H9 (cell line): ENCODE measurements around the gene MAN1B1. TPM values are rescaled to one million over a fixed set of nuclear protein-coding genes. Genes with fewer than 3 reads are reported as not detected.
A peak's percentile ranks its signal among the peaks of the same experiment; 100 is the strongest.

Experiments
- DNase-seq: peaks from one replicate; pipeline ENCODE4 v3.0.0-alpha.2; 2017
- H2AFZ ChIP-seq: one replicate; pipeline ENCODE4 v1.6.1; 2013; ENCODE audit warnings: mild to moderate bottlenecking, low read length, control low read depth, moderate library complexity
- H2AK5ac ChIP-seq: 2 replicates; pipeline ENCODE4 v1.6.1; 2013; ENCODE audit warnings: low read length, control low read depth, mixed read lengths; ENCODE audit not compliant: insufficient read length
- H2BK120ac ChIP-seq: one replicate; pipeline ENCODE4 v1.6.1; 2013; ENCODE audit warnings: low read depth, mild to moderate bottlenecking, low read length, control low read depth, inconsistent platforms; ENCODE audit not compliant: poor library complexity, severe bottlenecking
- H2BK12ac ChIP-seq: 2 replicates; pipeline ENCODE4 v1.6.1; 2013; ENCODE audit warnings: low read length, control low read depth, mixed read lengths, low read depth; ENCODE audit not compliant: insufficient read length
- H2BK15ac ChIP-seq: 2 replicates; pipeline ENCODE4 v1.6.1; 2013; ENCODE audit warnings: low read depth, low read length, control low read depth
- H2BK20ac ChIP-seq: one replicate; pipeline ENCODE4 v1.6.1; 2013; ENCODE audit warnings: low read depth, mild to moderate bottlenecking, low read length, control low read depth, inconsistent platforms; ENCODE audit not compliant: poor library complexity, severe bottlenecking
- H2BK5ac ChIP-seq: 2 replicates; pipeline ENCODE4 v1.6.1; 2013; ENCODE audit warnings: low read length, control low read depth, mixed read lengths; ENCODE audit not compliant: insufficient read length
- H3K14ac ChIP-seq: 2 replicates; pipeline ENCODE4 v1.6.1; 2013; ENCODE audit warnings: low read length, control low read depth; ENCODE audit not compliant: insufficient read depth
- H3K18ac ChIP-seq: 2 replicates; pipeline ENCODE4 v1.6.1; 2013; ENCODE audit warnings: low read depth, mild to moderate bottlenecking, mixed read lengths, low read length, control low read depth; ENCODE audit not compliant: insufficient read length
- H3K23ac ChIP-seq: 2 replicates; pipeline ENCODE4 v1.6.1; 2013; ENCODE audit warnings: low read length, control low read depth, mixed read lengths, low read depth; ENCODE audit not compliant: insufficient read length
- H3K23me2 ChIP-seq: 2 replicates; pipeline ENCODE4 v1.6.1; 2013; ENCODE audit warnings: low read depth, mild to moderate bottlenecking, mixed read lengths, low read length, control low read depth; ENCODE audit not compliant: insufficient read length, poor library complexity, severe bottlenecking
- H3K27ac ChIP-seq: 2 replicates; pipeline ENCODE4 v1.5.1; 2013; ENCODE audit warnings: low read length, control low read depth, mixed read lengths, low read depth; ENCODE audit not compliant: insufficient read length
- H3K27me3 ChIP-seq: 2 replicates; pipeline ENCODE4 v1.6.1; 2013; ENCODE audit warnings: low read length, control low read depth, inconsistent platforms; ENCODE audit not compliant: insufficient read depth
- H3K4ac ChIP-seq: 2 replicates; pipeline ENCODE4 v1.6.1; 2013; ENCODE audit warnings: low read depth, mild to moderate bottlenecking, control low read depth, inconsistent platforms, low read length, moderate library complexity
- H3K4me1 ChIP-seq: 2 replicates; pipeline ENCODE4 v1.6.1; 2013; ENCODE audit warnings: low read length, control low read depth, inconsistent platforms; ENCODE audit not compliant: insufficient read depth
- H3K4me2 ChIP-seq: 2 replicates; pipeline ENCODE4 v1.6.1; 2013; ENCODE audit warnings: low read length, control low read depth, mixed read lengths; ENCODE audit not compliant: insufficient read length, insufficient read depth
- H3K56ac ChIP-seq: 2 replicates; pipeline ENCODE4 v1.6.1; 2013; ENCODE audit warnings: low read depth, mild to moderate bottlenecking, mixed read lengths, low read length, control low read depth; ENCODE audit not compliant: insufficient read length
- H3K79me1 ChIP-seq: 2 replicates; pipeline ENCODE4 v1.6.1; 2013; ENCODE audit warnings: low read depth, mild to moderate bottlenecking, moderate library complexity, low read length, control low read depth, inconsistent platforms; ENCODE audit not compliant: insufficient read depth, poor library complexity, severe bottlenecking
- H3K79me2 ChIP-seq: 2 replicates; pipeline ENCODE4 v1.6.1; 2013; ENCODE audit warnings: low read length, control low read depth, inconsistent platforms; ENCODE audit not compliant: insufficient read depth
- H3K9ac ChIP-seq: 2 replicates; pipeline ENCODE4 v1.6.1; 2013; ENCODE audit warnings: low read length, control low read depth, mixed read lengths; ENCODE audit not compliant: insufficient read length; ENCODE audit errors: extremely low read depth
- H3K9me3 ChIP-seq: one replicate; pipeline ENCODE4 v1.6.1; 2013; ENCODE audit warnings: low read depth, low read length, inconsistent platforms; ENCODE audit not compliant: control insufficient read depth
- H3T11ph ChIP-seq: one replicate; pipeline ENCODE4 v1.6.1; 2013; ENCODE audit warnings: mild to moderate bottlenecking, low read length, control low read depth, inconsistent platforms
- H4K20me1 ChIP-seq: one replicate; pipeline ENCODE4 v1.6.1; 2013; ENCODE audit not compliant: control insufficient read depth, insufficient read length, insufficient read depth
- H4K5ac ChIP-seq: 2 replicates; pipeline ENCODE4 v1.6.1; 2013; ENCODE audit warnings: low read depth, mild to moderate bottlenecking, mixed read lengths, low read length, control low read depth; ENCODE audit not compliant: insufficient read length
- H4K8ac ChIP-seq: replicated peaks from 2 replicates; pipeline ENCODE4 v1.6.1; 2013; ENCODE audit warnings: low read length, control low read depth, mixed read lengths, low read depth; ENCODE audit not compliant: insufficient read length
- H4K91ac ChIP-seq: 2 replicates; pipeline ENCODE4 v1.6.1; 2013; ENCODE audit warnings: low read depth, mild to moderate bottlenecking, moderate library complexity, mixed read lengths, low read length, control low read depth; ENCODE audit not compliant: insufficient read length
- H3K27ac Mint-ChIP-seq, 3 experiments: 2 replicates in 2 of 3; 3 replicates in 1 of 3; pipeline ENCODE4 v1.8.0; 2020 to 2021; ENCODE audit warnings: mixed read lengths in 3 of 3, mild to moderate bottlenecking in 1 of 3, moderate library complexity in 1 of 3
- H3K27me3 Mint-ChIP-seq: 2 replicates; pipeline ENCODE4 v1.8.0; 2021; ENCODE audit warnings: low read depth, mild to moderate bottlenecking, moderate library complexity, mixed read lengths
- H3K36me3 Mint-ChIP-seq, 3 experiments: 2 replicates in 2 of 3; 3 replicates in 1 of 3; pipeline ENCODE4 v1.8.0; 2020 to 2021; ENCODE audit warnings: low read depth in 3 of 3, mixed read lengths in 3 of 3; ENCODE audit not compliant: insufficient read depth in 1 of 3
- H3K4me1 Mint-ChIP-seq, 2 experiments: 2 replicates each; pipeline ENCODE4 v1.8.0; 2020; ENCODE audit warnings: mixed read lengths in 2 of 2
- H3K4me3 Mint-ChIP-seq, 2 experiments: 2 replicates in 1 of 2; 3 replicates in 1 of 2; pipeline ENCODE4 v1.8.0; 2020 to 2021; ENCODE audit warnings: mild to moderate bottlenecking in 2 of 2, mixed read lengths in 2 of 2, moderate library complexity in 1 of 2
- H3K9me3 Mint-ChIP-seq, 2 experiments: 2 replicates in 1 of 2; 3 replicates in 1 of 2; pipeline ENCODE4 v1.8.0; 2020; ENCODE audit warnings: mild to moderate bottlenecking in 2 of 2, mixed read lengths in 2 of 2, moderate library complexity in 1 of 2
- CTCF ChIP-seq: fragments of 200-600 bp; sonication (generic); conservative IDR thresholded peaks from 3 replicates; pipeline ENCODE4 v1.8.0; 2021; ENCODE audit warnings: antibody characterized with exemption, mild to moderate bottlenecking
- WGBS: extraction: QIAGEN DNeasy Blood & Tissue Kit; methylation state at CpG from one replicate; pipeline ENCODE4 v1.1.7; 2013; ENCODE audit warnings: missing lambda C conversion rate, low lambda C conversion rate, mixed read lengths; ENCODE audit not compliant: insufficient read length; ENCODE audit errors: extremely low coverage; 5-methylcytosine and 5-hydroxymethylcytosine counted together
- total RNA-seq: library from RNA; stranded (reverse); gene quantifications from 2 replicates; pipeline ENCODE4 v1.2.1, GENCODE V29; 2021

MAN1B1 gene
- total RNA-seq, 1 experiment from 2014 or later: 34.9 TPM

DNA sequence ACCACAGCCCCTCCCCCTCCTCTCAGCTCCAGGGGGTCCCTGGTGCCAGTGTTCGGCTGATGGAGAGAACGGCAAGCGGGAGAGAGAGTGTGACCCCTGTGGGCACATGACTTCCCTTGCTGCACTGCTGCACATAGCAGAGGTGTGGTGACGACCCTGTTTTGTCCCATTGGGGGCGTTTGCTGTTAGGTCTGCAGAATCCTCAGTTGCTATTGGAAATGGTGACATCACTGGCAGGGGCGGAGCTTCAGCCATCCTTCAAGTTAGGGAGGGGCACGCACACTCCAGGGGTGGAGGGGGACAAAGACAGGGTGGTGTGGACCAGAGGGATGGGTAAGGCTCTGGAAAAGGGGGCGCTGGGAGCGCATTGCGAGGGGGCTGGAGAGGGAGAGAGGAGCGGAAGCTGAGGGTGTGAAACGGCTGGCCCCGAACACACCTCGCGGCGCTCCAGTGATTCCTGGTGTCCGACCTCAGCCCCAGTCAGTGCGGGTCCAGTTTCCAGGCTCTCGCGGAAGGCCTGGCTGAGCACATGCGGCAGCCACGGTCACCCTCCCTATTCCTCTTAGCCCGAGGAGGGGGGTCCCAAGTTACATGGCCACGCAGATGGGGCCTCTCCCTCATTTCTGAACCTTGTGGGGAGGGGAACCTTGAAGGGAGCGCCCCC lies 51.4 kb downstream of the MAN1B1 start:
- H3K27ac Mint-ChIP-seq: no peak overlapping the region

More for the DNA sequence above, 51.4 kb downstream of the MAN1B1 start:
- H3K9ac ChIP-seq: no peak overlapping the region
- H3K18ac ChIP-seq: no peak overlapping the region
- no peaks in the 10 kb centered on the region for H3K23me2 ChIP-seq
- H3K14ac ChIP-seq: no peak overlapping the region
- no peak overlapping the region for H2BK120ac ChIP-seq
- no peak overlapping the region for H2BK12ac ChIP-seq
- H3T11ph ChIP-seq: no peak overlapping the region
- no CpG with 5 or more reads among the region's 25 CpGs for WGBS
- H3K4me2 ChIP-seq: peak overlapping the region; percentile 7
- Mint-ChIP-seq H3K4me1 (peaks cover 0 to 12% of the 10 kb centered on the region in 2 experiments; a peak in 2 of 4 replicates), H3K9me3 (no peaks in the 10 kb centered on the region; a peak in 2 of 5 replicates), H3K36me3 (no peaks in the 10 kb centered on the region), H3K4me3 (peak overlapping the region in 1 of 2 experiments; percentile 74; a peak in 3 of 5 replicates), H3K27me3 (peaks cover 93% of the 10 kb centered on the region)
- H2AFZ ChIP-seq: no peak overlapping the region
- no peaks in the 10 kb centered on the region for H3K9me3 ChIP-seq
- H3K27ac ChIP-seq: no peak overlapping the region
- H2BK5ac ChIP-seq: no peak overlapping the region
- H2BK15ac ChIP-seq: no peak overlapping the region
- no peak overlapping the region for H4K5ac ChIP-seq
- H3K79me1 ChIP-seq: no peaks in the 10 kb centered on the region
- H4K91ac ChIP-seq: no peak overlapping the region
- H3K56ac ChIP-seq: no peak overlapping the region
- DNase-seq: peak; percentile 74
- peaks cover 29% of the 10 kb centered on the region; the same call in 1 of the 2 replicates for H3K27me3 ChIP-seq
- H3K4me1 ChIP-seq: no peaks in the 10 kb centered on the region
- TF ChIP-seq CTCF: no peak
- peaks cover 2% of the 10 kb centered on the region for H4K20me1 ChIP-seq
- H4K8ac ChIP-seq: no peak overlapping the region
- H3K79me2 ChIP-seq: no peaks in the 10 kb centered on the region
- H3K23ac ChIP-seq: no peak overlapping the region
- H3K4ac ChIP-seq: no peak overlapping the region
- H2BK20ac ChIP-seq: no peak overlapping the region
- no peak overlapping the region for H2AK5ac ChIP-seq
